Measurements from ENCODE around the gene GRIK5.

GRCh38 chr19:41990615-41991014 lies 79.4 kb downstream of the GRIK5 start:
- TF ChIP-seq CTCF (conservative IDR thresholded peaks at IDR 0.05) (no peak), EZH2 (IDR thresholded peaks at IDR 0.05; ENCODE audit: low read depth) (no peak)

Data from PC-9 (cell line).